Panc1 (cell line): Measurements from ENCODE around the gene CTNND2.

ENCODE experiments used
- CTCF ChIP-seq: fragments of 450-650 bp; IDR thresholded peaks from 2 replicates; pipeline ENCODE4 v1.5.1; 2017; ENCODE audit warnings: mild to moderate bottlenecking
- POLR2AphosphoS5 ChIP-seq: IDR thresholded peaks from 2 replicates; pipeline ENCODE4 v1.6.1; 2012; ENCODE audit warnings: mild to moderate bottlenecking, low read depth, low read length, moderate library complexity
- SIN3A ChIP-seq: IDR thresholded peaks from 2 replicates; pipeline ENCODE4 v1.6.1; 2012; ENCODE audit warnings: low read depth, mild to moderate bottlenecking, low read length, moderate library complexity, borderline replicate concordance; ENCODE audit not compliant: insufficient read depth
- TCF7L2 ChIP-seq: IDR thresholded peaks from 2 replicates; pipeline ENCODE4 v1.6.1; 2011; ENCODE audit warnings: mild to moderate bottlenecking, low read depth, low read length, inconsistent platforms

GRCh38 chr5:11687498-11687897 lies 216.7 kb downstream of the CTNND2 start:
- TF ChIP-seq POLR2AphosphoS5 = no peak
- no peak for TF ChIP-seq CTCF
- TF ChIP-seq TCF7L2 = no peak
- no peak for TF ChIP-seq SIN3A
